Measurements from ENCODE around the gene ZNF500. TPM values are rescaled to one million over a fixed set of nuclear protein-coding genes. Genes with fewer than 3 reads are reported as not detected.
A peak's percentile ranks its signal among the peaks of the same experiment; 100 is the strongest.

Gene ZNF500
- total RNA-seq, 3 donors from 2014 or later (not counting 1 experiment from before 2014, with no cell fraction given): 11.4 to 20.3 (median 13.0) TPM

GRCh38 chr16:4736546-4736945 lies 30.4 kb downstream of the ZNF500 start:
- WGBS (ENCODE audit: insufficient coverage): 96% methylated on average over 4 of the region's 4 CpGs
- intact Hi-C loops (cut with micrococcal nuclease): no loop called here
- no peaks in the 10 kb centered on the region for H3K27me3 Mint-ChIP-seq (ENCODE audit: low read depth in 2 of 2)

GRCh38 chr16:4734730-4735535 lies 32.0 kb downstream of the ZNF500 start:
- H3K27ac Mint-ChIP-seq: peak overlapping the region; percentile 87 to 91
- WGBS (ENCODE audit: insufficient coverage): 11% methylated on average over 38 of the region's 38 CpGs

More at GRCh38 chr16:4736546-4736945, 30.4 kb downstream of the ZNF500 start:
- Histone ChIP-seq H3K27ac (ENCODE audit: low read length) (no peak overlapping the region), H3K4me1 (ENCODE audit: control insufficient read depth, insufficient read depth, low read length) (peaks cover 18% of the 10 kb centered on the region), H3K27me3 (ENCODE audit: control insufficient read depth, insufficient read depth, low read length) (no peaks in the 10 kb centered on the region), H3K36me3 (ENCODE audit: control insufficient read depth, insufficient read depth, low read length) (no peaks in the 10 kb centered on the region), H3K4me3 (ENCODE audit: low read length) (no peak overlapping the region), H3K9me3 (ENCODE audit: control insufficient read depth, insufficient read depth, low read length) (no peaks in the 10 kb centered on the region)
- Mint-ChIP-seq H3K36me3 (no peaks in the 10 kb centered on the region), H3K9me3 (no peaks in the 10 kb centered on the region), H3K4me3 (peak overlapping the region; percentile 31), H3K4me1 (peaks cover 12 to 24% of the 10 kb centered on the region in 2 donors), H3K27ac (no peak overlapping the region)
- no peak for TF ChIP-seq CTCF (IDR thresholded peaks at IDR 0.05)
- no peak for DNase-seq
- no peak for ATAC-seq

GRCh38 chr16:4734063-4734729 lies 32.8 kb downstream of the ZNF500 start, which contains the start of the genes ANKS3 and DNAAF8:
Gene ANKS3 (minus strand): TSS chr16:4734271. CDS start chr16:4730149, 4,122 bp downstream.
Gene DNAAF8 (plus strand): TSS chr16:4734537. CDS start chr16:4736515, 1,978 bp downstream.
- Mint-ChIP-seq H3K27ac (peak within 1 kb of the TSS; percentile 87 to 91), H3K9me3 (no peaks in the 10 kb centered on the region), H3K27me3 (ENCODE audit: low read depth in 2 of 2) (no peaks in the 10 kb centered on the region), H3K4me1 (peaks cover 12 to 24% of the 10 kb centered on the region in 2 donors), H3K36me3 (no peaks in the 10 kb centered on the region), H3K4me3 (peak within 1 kb of the TSS; percentile 90)
- Histone ChIP-seq H3K4me3 (ENCODE audit: low read length) (peak within 1 kb of the TSS; percentile 97), H3K27me3 (ENCODE audit: control insufficient read depth, insufficient read depth, low read length) (no peaks in the 10 kb centered on the region), H3K9me3 (ENCODE audit: control insufficient read depth, insufficient read depth, low read length) (no peaks in the 10 kb centered on the region), H3K4me1 (ENCODE audit: control insufficient read depth, insufficient read depth, low read length) (peaks cover 18% of the 10 kb centered on the region), H3K27ac (ENCODE audit: low read length) (peak within 1 kb of the TSS; percentile 73), H3K36me3 (ENCODE audit: control insufficient read depth, insufficient read depth, low read length) (peaks cover 6% of the 10 kb centered on the region)
- intact Hi-C loops (cut with micrococcal nuclease): loop anchor here (1.0 to 2.0 kb wide), 3 partner anchors 35 to 69 kb away; partner anchors contain the start of genes NUDT16L1 and ROGDI
- TF ChIP-seq CTCF (IDR thresholded peaks at IDR 0.05): no peak
- DNase-seq: peak; percentile 78 to 89
- ATAC-seq: peak; percentile 74 to 87 (median 78)
- under 1% methylated on average over 70 of the region's 70 CpGs for WGBS (ENCODE audit: insufficient coverage)

More at GRCh38 chr16:4734730-4735535, 32.0 kb downstream of the ZNF500 start:
- no peaks in the 10 kb centered on the region for H3K27me3 Mint-ChIP-seq (ENCODE audit: low read depth in 2 of 2)
- H3K4me1 ChIP-seq (ENCODE audit: control insufficient read depth, insufficient read depth, low read length): peaks cover 18% of the 10 kb centered on the region
- no peaks in the 10 kb centered on the region for H3K27me3 ChIP-seq (ENCODE audit: control insufficient read depth, insufficient read depth, low read length)
- DNase-seq: peak; percentile 92 to 95
- H3K9me3 ChIP-seq (ENCODE audit: control insufficient read depth, insufficient read depth, low read length): no peaks in the 10 kb centered on the region
- H3K9me3 Mint-ChIP-seq: no peaks in the 10 kb centered on the region
- TF ChIP-seq CTCF (IDR thresholded peaks at IDR 0.05): no peak
- peak overlapping the region; percentile 73 for H3K27ac ChIP-seq (ENCODE audit: low read length)
- peak overlapping the region; percentile 97 for H3K4me3 ChIP-seq (ENCODE audit: low read length)
- H3K36me3 Mint-ChIP-seq: no peaks in the 10 kb centered on the region
- peak; percentile 82 to 91 (median 83) for ATAC-seq
- H3K4me1 Mint-ChIP-seq: peaks cover 12 to 24% of the 10 kb centered on the region in 2 donors
- peak overlapping the region; percentile 90 for H3K4me3 Mint-ChIP-seq
- intact Hi-C loops (cut with micrococcal nuclease): loop anchor here (1.0 to 2.0 kb wide), 3 partner anchors 34 to 68 kb away; partner anchors contain the start of genes NUDT16L1 and ROGDI
- H3K36me3 ChIP-seq (ENCODE audit: control insufficient read depth, insufficient read depth, low read length): no peaks in the 10 kb centered on the region

Measured in natural killer cell (primary cell).